HG02870 (cell line): ENCODE measurements around the gene AP3D1.
A peak's percentile ranks its signal among the peaks of the same experiment; 100 is the strongest.
"Not testable (repeated sequence)": the region's sequence is repeated elsewhere in the genome, so short reads cannot be mapped to it uniquely, and the experiment has no call there.

Source experiments
- ATAC-seq: cut with Tn5 transposase; IDR thresholded peaks from one replicate; pipeline ENCODE4 v1.9.1; 2021; ENCODE audit warnings: mild to moderate bottlenecking, moderate library complexity; ENCODE audit not compliant: unreplicated experiment

The AP3D1 gene

GRCh38 chr19:2151339-2152229 lies at the start of gene AP3D1:
Gene AP3D1, minus strand, starts transcription at chr19:2151566. Its CDS starts 232 bp downstream, at chr19:2151334.
- peak; percentile 86 for ATAC-seq

DNA sequence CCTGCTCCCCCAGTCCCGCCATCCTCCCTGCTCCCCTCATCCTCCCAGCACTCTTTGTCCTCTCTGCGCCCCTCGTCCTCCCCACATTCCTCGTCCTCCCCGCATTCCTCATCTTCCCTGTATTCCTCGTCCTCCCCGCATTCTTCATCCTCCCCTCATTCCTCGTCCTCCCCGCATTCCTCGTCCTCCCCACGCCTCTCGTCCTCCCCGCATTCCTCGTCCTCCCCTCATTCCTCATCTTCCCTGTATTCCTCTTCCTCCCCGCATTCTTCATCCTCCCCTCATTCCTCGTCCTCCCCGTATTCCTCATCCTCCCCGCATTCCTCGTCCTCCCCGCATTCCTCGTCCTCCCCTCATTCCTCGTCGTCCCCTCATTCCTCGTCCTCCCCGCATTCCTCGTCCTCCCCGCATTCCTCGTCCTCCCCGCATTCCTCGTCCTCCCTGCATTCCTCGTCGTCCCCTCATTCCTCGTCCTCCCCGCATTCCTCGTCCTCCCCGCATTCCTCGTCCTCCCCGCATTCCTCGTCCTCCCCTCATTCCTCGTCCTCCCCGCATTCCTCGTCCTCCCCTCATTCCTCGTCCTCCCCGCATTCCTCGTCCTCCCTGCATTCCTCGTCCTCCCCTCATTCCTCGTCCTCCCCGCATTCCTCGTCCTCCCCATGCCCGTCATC lies 49.4 kb upstream of the AP3D1 start:
- not testable (repeated sequence) for ATAC-seq

GRCh38 chr19:2199861-2200623 lies 48.7 kb upstream of the AP3D1 start:
- ATAC-seq: no peak

GRCh38 chr19:2199215-2199614 lies 47.8 kb upstream of the AP3D1 start:
- no peak for ATAC-seq

- no peak for ATAC-seq
Measured at GRCh38 chr19:2198317-2198716, 47.0 kb upstream of the AP3D1 start.

DNA sequence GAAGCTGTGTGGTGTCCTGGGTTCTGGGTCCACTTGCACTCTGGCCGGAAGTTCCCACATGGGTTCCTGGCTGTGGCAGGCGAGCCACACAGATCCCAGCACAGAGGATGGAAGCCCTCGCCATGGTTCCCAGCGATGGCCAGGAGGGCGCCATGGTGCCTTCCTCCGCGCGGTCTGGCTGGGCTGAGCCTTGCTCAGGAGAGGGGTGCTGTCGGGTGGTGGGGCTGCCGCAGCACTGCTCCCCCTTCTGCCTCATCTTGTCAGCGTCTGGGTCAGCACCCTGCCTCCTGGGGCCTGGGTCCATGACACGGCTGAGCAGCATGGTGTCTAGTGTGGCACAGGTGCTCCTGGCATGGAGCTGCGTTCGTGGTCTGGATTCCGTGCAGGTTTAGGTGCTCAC lies 45.9 kb upstream of the AP3D1 start:
- no peak for ATAC-seq

GRCh38 chr19:2195914-2196313 lies 44.5 kb upstream of the AP3D1 start:
- ATAC-seq: no peak

- no peak for ATAC-seq
Measured at GRCh38 chr19:2195361-2195760, 44.0 kb upstream of the AP3D1 start.

- no peak for ATAC-seq
Measured at GRCh38 chr19:2194513-2195078, 43.2 kb upstream of the AP3D1 start.

DNA sequence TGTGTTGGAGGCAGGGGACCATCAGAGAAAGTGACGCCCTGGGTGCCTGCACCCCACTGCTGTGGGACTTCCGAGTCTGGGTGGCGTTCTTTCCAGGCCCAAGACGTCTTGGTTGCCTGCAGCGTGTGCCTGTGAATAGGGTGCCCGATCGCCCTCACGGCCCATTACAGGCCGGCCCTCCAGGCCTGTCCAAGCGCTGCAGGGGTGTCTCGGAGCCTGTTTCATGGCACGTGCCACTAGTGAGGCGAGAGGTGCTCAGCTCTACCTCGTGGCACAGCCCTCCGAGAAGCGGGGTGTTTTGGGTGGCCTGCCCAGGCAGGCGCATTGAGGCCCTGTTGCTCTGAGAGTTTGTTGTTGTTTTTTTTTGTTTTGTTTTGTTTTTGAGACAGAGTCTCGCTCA lies 42.4 kb upstream of the AP3D1 start:
- no peak for ATAC-seq

GRCh38 chr19:2192862-2193261 lies 41.5 kb upstream of the AP3D1 start:
- no peak for ATAC-seq

GRCh38 chr19:2191456-2192310 lies 40.3 kb upstream of the AP3D1 start:
- ATAC-seq: no peak

DNA sequence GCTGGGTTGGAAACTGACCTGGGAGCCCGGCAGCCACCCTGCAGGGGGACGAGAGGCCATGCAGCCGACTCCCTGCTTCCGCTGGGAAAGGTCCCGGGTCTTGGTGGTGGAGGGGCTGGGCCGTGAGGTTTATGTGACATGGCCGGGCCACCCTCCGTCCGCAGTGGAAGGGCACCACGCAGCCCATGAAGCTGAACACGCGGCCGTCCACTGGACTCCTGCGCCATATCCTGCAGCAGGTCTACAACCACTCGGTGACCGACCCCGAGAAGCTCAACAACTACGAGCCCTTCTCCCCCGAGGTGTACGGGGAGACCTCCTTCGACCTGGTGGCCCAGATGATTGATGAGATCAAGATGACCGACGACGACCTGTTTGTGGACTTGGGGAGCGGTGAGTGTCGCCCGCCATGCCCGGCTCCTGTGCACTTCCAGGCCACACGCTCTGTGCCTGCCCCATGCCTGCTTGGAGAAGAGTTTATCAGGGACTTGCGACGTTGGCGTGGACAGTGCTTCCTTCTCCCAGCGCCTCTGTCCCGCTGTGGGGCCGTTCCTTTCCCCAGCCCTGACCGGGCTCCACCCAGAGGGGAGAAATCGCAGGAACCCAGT lies 39.6 kb upstream of the AP3D1 start:
- ATAC-seq: no peak

DNA sequence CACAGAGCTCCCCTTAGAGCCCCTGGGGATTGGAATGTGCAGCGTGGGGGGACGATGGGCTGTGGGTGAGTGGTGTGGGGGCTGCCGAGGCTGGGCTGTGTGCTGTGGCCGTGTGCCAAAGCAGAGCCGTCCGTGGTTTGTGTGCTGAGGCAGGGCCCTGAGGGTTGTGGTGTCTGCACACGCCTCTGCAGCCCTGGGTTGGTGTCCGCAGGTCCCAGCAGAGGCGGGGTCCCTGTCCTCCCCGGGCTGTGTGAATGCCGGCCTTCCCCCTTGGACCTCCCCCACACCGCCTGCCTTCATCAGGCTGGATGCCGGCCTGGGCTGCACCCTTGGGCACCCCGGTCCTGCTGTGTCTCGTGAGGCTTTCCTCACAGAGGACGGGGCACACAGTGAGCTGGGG lies 38.5 kb upstream of the AP3D1 start:
- no peak for ATAC-seq

- ATAC-seq: no peak
Measured at GRCh38 chr19:2188708-2189385, 37.5 kb upstream of the AP3D1 start.

- ATAC-seq: no peak
Measured at GRCh38 chr19:2187159-2187558, 35.8 kb upstream of the AP3D1 start.

GRCh38 chr19:2186071-2186846 lies 34.9 kb upstream of the AP3D1 start:
- ATAC-seq: no peak

- no peak for ATAC-seq
Measured at GRCh38 chr19:2185734-2186070, 34.3 kb upstream of the AP3D1 start.
